ENCODE data around the gene THAP8. TPM values are rescaled to one million over a fixed set of nuclear protein-coding genes. Genes with fewer than 3 reads are reported as not detected.

Gene THAP8
- total RNA-seq, 1 donor from 2014 or later: 9.4 TPM

GRCh38 chr19:36064826-36065225, 10.7 kb upstream of the THAP8 start:
- Mint-ChIP-seq H3K4me3 (no peak overlapping the region), H3K27me3 (ENCODE audit: low read depth) (no peaks in the 10 kb centered on the region), H3K27ac (ENCODE audit: unreplicated experiment) (peak overlapping the region; percentile 65), H3K9me3 (peaks cover 2% of the 10 kb centered on the region), H3K4me1 (no peaks in the 10 kb centered on the region), H3K36me3 (ENCODE audit: low read depth) (peaks cover 21% of the 10 kb centered on the region)
- TF ChIP-seq CTCF (conservative IDR thresholded peaks at IDR 0.05): no peak
- DNase-seq (ENCODE audit: low read depth, low spot score): no peak

GRCh38 chr19:36061367-36061766, 7.3 kb upstream of the THAP8 start:
- Mint-ChIP-seq H3K27ac (ENCODE audit: unreplicated experiment) (no peak overlapping the region), H3K36me3 (ENCODE audit: low read depth) (peaks cover 11% of the 10 kb centered on the region), H3K27me3 (ENCODE audit: low read depth) (no peaks in the 10 kb centered on the region), H3K9me3 (no peaks in the 10 kb centered on the region), H3K4me3 (no peak overlapping the region), H3K4me1 (peaks cover 6% of the 10 kb centered on the region)
- TF ChIP-seq CTCF (conservative IDR thresholded peaks at IDR 0.05): no peak
- no peak for DNase-seq (ENCODE audit: low read depth, low spot score)

- H3K4me3 Mint-ChIP-seq: peak overlapping the region; percentile 68
- DNase-seq (ENCODE audit: low read depth, low spot score): peak; percentile 9
- H3K36me3 Mint-ChIP-seq (ENCODE audit: low read depth): peaks cover 11% of the 10 kb centered on the region
- no peaks in the 10 kb centered on the region for H3K9me3 Mint-ChIP-seq
- peak; percentile 58 for TF ChIP-seq CTCF (conservative IDR thresholded peaks at IDR 0.05)
- peaks cover 13% of the 10 kb centered on the region for H3K4me1 Mint-ChIP-seq
- H3K27me3 Mint-ChIP-seq (ENCODE audit: low read depth): no peaks in the 10 kb centered on the region
- H3K27ac Mint-ChIP-seq (ENCODE audit: unreplicated experiment): no peak overlapping the region
Observed at GRCh38 chr19:36060430-36060829, 6.3 kb upstream of the THAP8 start.

GRCh38 chr19:36059180-36059910, 5.3 kb upstream of the THAP8 start:
- Mint-ChIP-seq H3K4me3 (peak overlapping the region; percentile 87), H3K27me3 (ENCODE audit: low read depth) (no peaks in the 10 kb centered on the region), H3K36me3 (ENCODE audit: low read depth) (peaks cover 6% of the 10 kb centered on the region), H3K9me3 (no peaks in the 10 kb centered on the region), H3K4me1 (peaks cover 19% of the 10 kb centered on the region), H3K27ac (ENCODE audit: unreplicated experiment) (no peak overlapping the region)
- no peak for TF ChIP-seq CTCF (conservative IDR thresholded peaks at IDR 0.05)
- no peak for DNase-seq (ENCODE audit: low read depth, low spot score)

GRCh38 chr19:36058481-36059179, 4.5 kb upstream of the THAP8 start:
- Mint-ChIP-seq H3K36me3 (ENCODE audit: low read depth) (peaks cover 6% of the 10 kb centered on the region), H3K4me3 (peak overlapping the region; percentile 87), H3K9me3 (no peaks in the 10 kb centered on the region), H3K27me3 (ENCODE audit: low read depth) (no peaks in the 10 kb centered on the region), H3K27ac (ENCODE audit: unreplicated experiment) (no peak overlapping the region), H3K4me1 (peaks cover 26% of the 10 kb centered on the region)
- no peak for DNase-seq (ENCODE audit: low read depth, low spot score)
- TF ChIP-seq CTCF (conservative IDR thresholded peaks at IDR 0.05): no peak

Measured in neural crest cell (in vitro differentiated cells).